ENCODE data around the gene PLAAT1.

DNA sequence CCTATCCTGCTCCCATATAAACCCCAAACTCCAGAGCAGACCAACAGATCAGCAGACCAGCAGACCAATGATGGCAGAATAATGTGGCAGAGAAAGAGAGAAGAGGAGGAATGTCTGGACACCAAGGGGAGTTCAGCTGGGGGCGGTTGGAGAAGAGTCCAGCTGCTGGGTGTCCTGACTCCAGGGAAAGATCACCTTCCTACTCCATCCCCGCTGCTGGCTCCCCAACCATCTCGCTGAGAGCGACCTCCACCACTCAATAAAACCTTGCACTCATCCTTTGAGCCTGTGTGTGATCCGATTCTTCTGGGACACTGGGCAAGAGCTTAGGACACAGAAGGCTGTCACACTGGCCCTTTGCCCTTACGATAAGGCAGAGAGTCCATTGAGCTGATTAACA, 12.8 kb upstream of the PLAAT1 start:
- TF ChIP-seq POLR2AphosphoS5 (IDR thresholded peaks at IDR 0.05; ENCODE audit: borderline replicate concordance, low read depth, low read length): no peak
- TF ChIP-seq EZH2 (IDR thresholded peaks at IDR 0.05): no peak
- no peak for TF ChIP-seq FOXP2 (optimal IDR thresholded peaks at IDR 0.05; ENCODE audit: control extremely low read depth, extremely low read length, insufficient read depth)
